H1 (cell line): ENCODE data around the gene KLHL3. TPM values are rescaled to one million over a fixed set of nuclear protein-coding genes. Genes with fewer than 3 reads are reported as not detected.

Source experiments
- CTCF ChIA-PET: fragments of 300-600 bp; sonication (Branson Sonifier 250); formaldehyde crosslinking; loops from one replicate; lab custom pipeline; 2021; ENCODE audit not compliant: partially characterized antibody; lab: Charles Lee
- POLR2A ChIA-PET: fragments of 300-600 bp; sonication (Branson Sonifier 250); formaldehyde crosslinking; loops from one replicate; lab custom pipeline; 2021; ENCODE audit warnings: inconsistent platforms; ENCODE audit not compliant: partially characterized antibody; lab: Charles Lee
- DNase-seq, 2 experiments: peaks; one replicate each; pipeline versions ENCODE4 v3.0.0 to v3.0.0-alpha.2; 2010 to 2022; ENCODE audit warnings: low spot score in 2 of 2, low read depth in 1 of 2, mixed read lengths in 1 of 2
- FAIRE-seq: peaks from 2 replicates; lab custom pipeline; 2011; peaks lifted over from hg19 to GRCh38; lab: Jason Lieb, UNC
- H2AFZ ChIP-seq: 2 replicates; pipeline ENCODE4 v1.8.1; 2012; ENCODE audit warnings: low read length, inconsistent platforms
- H2AK5ac ChIP-seq: 2 replicates; pipeline ENCODE4 v1.6.1; 2013; ENCODE audit warnings: low read depth, low read length
- H2BK120ac ChIP-seq: replicated peaks from 2 replicates; pipeline ENCODE3; 2013; ENCODE audit warnings: low read depth, low read length, inconsistent platforms
- H2BK12ac ChIP-seq: 2 replicates; pipeline ENCODE4 v1.6.1; 2013; ENCODE audit warnings: low read depth, low read length
- H2BK15ac ChIP-seq: 2 replicates; pipeline ENCODE4 v1.6.1; 2013; ENCODE audit warnings: low read length
- H2BK20ac ChIP-seq: 2 replicates; pipeline ENCODE4 v1.6.1; 2013; ENCODE audit warnings: low read length
- H2BK5ac ChIP-seq: 2 replicates; pipeline ENCODE4 v1.6.1; 2013; ENCODE audit warnings: low read depth, low read length
- H3K14ac ChIP-seq: 2 replicates; pipeline ENCODE4 v1.6.1; 2013; ENCODE audit warnings: inconsistent platforms; ENCODE audit not compliant: insufficient read length
- H3K18ac ChIP-seq: 2 replicates; pipeline ENCODE4 v1.6.1; 2013; ENCODE audit warnings: low read length; ENCODE audit errors: extremely low read depth
- H3K23ac ChIP-seq: 2 replicates; pipeline ENCODE4 v1.6.1; 2013; ENCODE audit warnings: inconsistent platforms; ENCODE audit not compliant: insufficient read length
- H3K23me2 ChIP-seq: 2 replicates; pipeline ENCODE4 v1.6.1; 2013; ENCODE audit warnings: low read depth, low read length
- H3K27ac ChIP-seq: 2 replicates; pipeline ENCODE4 v1.6.1; 2011; ENCODE audit warnings: low read depth, low read length, inconsistent platforms
- H3K27me3 ChIP-seq, 4 experiments: replicated peaks in 1 of 4; 1 replicate in 1 of 4; 2 replicates in 3 of 4; pipeline versions ENCODE4 v1.6.1 to v1.8.1; 2011 to 2013; ENCODE audit warnings: low read length in 3 of 4, mild to moderate bottlenecking in 3 of 4, inconsistent platforms in 2 of 4, mixed read lengths in 2 of 4, moderate library complexity in 1 of 4; ENCODE audit not compliant: control insufficient read depth in 3 of 4, insufficient read depth in 3 of 4; ENCODE audit errors: extremely low read depth in 1 of 4
- H3K36me3 ChIP-seq, 4 experiments: 2 replicates each; pipeline versions ENCODE4 v1.6.1 to v1.8.1; 2011 to 2013; ENCODE audit warnings: mild to moderate bottlenecking in 4 of 4, low read length in 3 of 4, moderate library complexity in 2 of 4, control low read depth in 1 of 4, inconsistent platforms in 1 of 4; ENCODE audit not compliant: insufficient read depth in 4 of 4, control insufficient read depth in 2 of 4
- H3K4ac ChIP-seq: replicated peaks from 2 replicates; pipeline ENCODE3; 2013; ENCODE audit warnings: low read length, low read depth, mixed read lengths, inconsistent platforms; ENCODE audit not compliant: insufficient read length
- H3K4me1 ChIP-seq, 4 experiments: replicated peaks in 1 of 4; 1 replicate in 1 of 4; 2 replicates in 3 of 4; pipeline versions ENCODE4 v1.6.1 to v1.8.1; 2011 to 2013; ENCODE audit warnings: low read length in 3 of 4, inconsistent platforms in 2 of 4, mixed read lengths in 1 of 4; ENCODE audit not compliant: insufficient read depth in 4 of 4, control insufficient read depth in 3 of 4
- H3K4me2 ChIP-seq, 2 experiments: 2 replicates each; pipeline versions ENCODE4 v1.6.1 to v1.8.1; 2011 to 2013; ENCODE audit warnings: low read depth in 2 of 2, low read length in 2 of 2, control low read depth in 1 of 2, inconsistent platforms in 1 of 2, mild to moderate bottlenecking in 1 of 2; ENCODE audit not compliant: insufficient read depth in 1 of 2
- H3K4me3 ChIP-seq, 4 experiments: fragments of 200-600, 300-600 bp in 1 of 4; sonication (generic), shearing (Covaris generic), sonication (Bioruptor Twin) in 1 of 4; 2 replicates each; pipeline versions ENCODE4 v1.5.1 to v1.8.1; 2011 to 2016; ENCODE audit warnings: low read length in 4 of 4, low read depth in 3 of 4, control low read depth in 2 of 4, inconsistent platforms in 2 of 4, mild to moderate bottlenecking in 2 of 4, mixed read lengths in 1 of 4, moderate library complexity in 1 of 4; ENCODE audit not compliant: insufficient read depth in 2 of 4; ENCODE audit errors: extremely low read depth in 1 of 4
- H3K56ac ChIP-seq: replicated peaks from 2 replicates; pipeline ENCODE3; 2013; ENCODE audit warnings: low read depth, mild to moderate bottlenecking, mixed read lengths, low read length, inconsistent platforms; ENCODE audit not compliant: insufficient read length
- H3K79me1 ChIP-seq: 2 replicates; pipeline ENCODE4 v1.6.1; 2013; ENCODE audit warnings: low read depth, low read length, control low read depth
- H3K79me2 ChIP-seq, 2 experiments: 2 replicates each; pipeline versions ENCODE4 v1.6.1 to v1.8.1; 2012 to 2013; ENCODE audit warnings: low read length in 2 of 2, mild to moderate bottlenecking in 2 of 2, inconsistent platforms in 1 of 2; ENCODE audit not compliant: insufficient read depth in 2 of 2, control insufficient read depth in 1 of 2
- H3K9ac ChIP-seq, 4 experiments: replicated peaks in 1 of 4; 1 replicate in 1 of 4; 2 replicates in 3 of 4; pipeline versions ENCODE4 v1.6.1 to v1.8.1; 2011 to 2013; ENCODE audit warnings: low read depth in 3 of 4, low read length in 3 of 4, control low read depth in 2 of 4, mild to moderate bottlenecking in 2 of 4, moderate library complexity in 2 of 4, inconsistent platforms in 1 of 4; ENCODE audit errors: extremely low read depth in 1 of 4
- H3K9me3 ChIP-seq, 2 experiments: 2 replicates each; pipeline versions ENCODE4 v1.6.1 to v1.8.1; 2012 to 2013; ENCODE audit warnings: mild to moderate bottlenecking in 2 of 2, moderate library complexity in 2 of 2, control low read depth in 1 of 2, inconsistent platforms in 1 of 2, low read depth in 1 of 2, low read length in 1 of 2, mixed read lengths in 1 of 2; ENCODE audit not compliant: insufficient read depth in 2 of 2
- H4K20me1 ChIP-seq, 2 experiments: replicated peaks in 1 of 2; 2 replicates each; pipeline versions ENCODE3 to v1.8.1; 2011 to 2013; ENCODE audit warnings: inconsistent platforms in 2 of 2, low read length in 2 of 2, mild to moderate bottlenecking in 1 of 2; ENCODE audit not compliant: insufficient read depth in 2 of 2, control insufficient read depth in 1 of 2
- H4K5ac ChIP-seq: 2 replicates; pipeline ENCODE4 v1.6.1; 2013; ENCODE audit warnings: low read length, low read depth, mixed read lengths, inconsistent platforms; ENCODE audit not compliant: insufficient read length
- H4K8ac ChIP-seq: 2 replicates; pipeline ENCODE4 v1.8.0; 2013; ENCODE audit warnings: mild to moderate bottlenecking, moderate library complexity, low read length, inconsistent platforms; ENCODE audit not compliant: insufficient read depth; ENCODE audit errors: extremely low read depth
- H4K91ac ChIP-seq: replicated peaks from 2 replicates; pipeline ENCODE3; 2013; ENCODE audit warnings: low read length, mixed read lengths, inconsistent platforms; ENCODE audit not compliant: insufficient read length
- ASH2L ChIP-seq: fragments of 200-600, 300-600 bp; sonication (generic); IDR thresholded peaks from one replicate; pipeline ENCODE4 v1.7.1; 2017; ENCODE audit warnings: low read length
- CREB1 ChIP-seq: IDR thresholded peaks from 2 replicates; pipeline ENCODE4 v1.6.1; 2012; ENCODE audit warnings: inconsistent platforms
- EZH2 ChIP-seq: fragments of 200-600 bp; sonication (generic); IDR thresholded peaks from 2 replicates; pipeline ENCODE4 v1.7.1; 2012; ENCODE audit warnings: low read depth, mild to moderate bottlenecking, moderate library complexity, low read length, inconsistent platforms; ENCODE audit not compliant: severe bottlenecking
- RFX5 ChIP-seq: IDR thresholded peaks from 2 replicates; pipeline ENCODE4 v1.6.1; 2011; ENCODE audit warnings: low read depth, low read length, improper control_type of control experiment, borderline replicate concordance
- WGBS, 2 experiments: shearing (Covaris generic) in 1 of 2; methylation state at CpG; one replicate each; pipeline versions ENCODE4 v1.1.6 to v1.1.7; 2013 to 2015; ENCODE audit warnings: low lambda C conversion rate in 2 of 2, mixed read lengths in 2 of 2, inconsistent platforms in 1 of 2, low coverage in 1 of 2, missing lambda C conversion rate in 1 of 2; ENCODE audit not compliant: insufficient replicate concordance in 2 of 2, insufficient coverage in 1 of 2, insufficient read length in 1 of 2; ENCODE audit errors: extremely low coverage in 1 of 2, missing lambda C conversion rate in 1 of 2; 5-methylcytosine and 5-hydroxymethylcytosine counted together
- polyA plus RNA-seq, 7 experiments: library from polyadenylated mRNA; depleted of rRNA in 3 of 7; stranded (reverse) in 5 of 7; unstranded in 2 of 7; fragments of >200 nt in 5 of 7; fragments of 200-250 nt in 2 of 7; gene quantifications; 1 replicate in 5 of 7; 2 replicates in 1 of 7; 4 replicates in 1 of 7; pipeline versions ENCODE4 v1.2.1 to v1.2.3, GENCODE V29; 2011 to 2013; ENCODE audit warnings: missing spikeins in 2 of 7, mixed read lengths in 2 of 7
- total RNA-seq: library from RNA; stranded (reverse); fragmentation: NEBNext Ultra II Directional; extraction: Animal tissue kit (Norgen Biotek cat#: 25700); gene quantifications from 2 replicates; pipeline ENCODE4 v1.2.1, GENCODE V29; 2021
- TF ChIP-seq, protein P1 (sequence below), 3 experiments: IDR thresholded peaks; 1 replicate in 2 of 3; 2 replicates in 1 of 3; pipeline versions ENCODE4 v1.5.1 to v1.6.1; 2011; ENCODE audit warnings: low read length in 3 of 3, mild to moderate bottlenecking in 3 of 3, inconsistent platforms in 2 of 3, low read depth in 1 of 3, moderate library complexity in 1 of 3; ENCODE audit not compliant: insufficient read depth in 1 of 3; ENCODE audit errors: control extremely low read depth in 1 of 3

KLHL3 gene
- total and polyA plus RNA-seq, 2 of the 8 experiments (the other 6 are each of a cell fraction or from before 2014, with no cell fraction given): 7.4 to 13.7 TPM

DNA sequence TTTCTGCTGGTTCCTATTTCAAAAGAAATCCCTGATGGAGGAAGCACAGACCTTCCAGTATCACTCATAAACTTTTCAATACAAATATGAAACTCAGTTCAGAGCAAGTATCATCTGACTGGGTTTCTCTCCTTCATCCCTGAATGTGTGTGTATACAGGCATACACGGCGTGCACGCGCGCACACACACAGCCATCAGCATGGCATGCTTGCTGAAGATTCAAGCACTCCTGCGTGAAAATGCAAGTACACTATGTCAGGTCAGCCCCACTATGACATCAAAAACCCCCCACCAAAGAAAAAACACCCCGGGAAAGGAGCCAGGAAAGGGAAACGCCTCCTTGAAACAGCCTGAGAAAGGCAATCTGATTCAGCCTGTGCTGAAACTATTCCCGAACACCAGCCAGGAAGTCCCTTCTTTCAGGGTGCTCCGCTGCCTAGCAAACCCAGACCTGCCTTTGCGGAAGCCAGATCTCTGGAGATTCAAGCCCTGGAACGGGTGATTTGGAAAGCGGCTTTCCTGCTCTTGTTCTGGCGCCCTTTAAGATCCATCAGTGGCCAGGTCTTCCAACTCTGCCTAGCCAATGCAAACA, 831 bp downstream of the KLHL3 start:
- Histone ChIP-seq H3K23me2 (peaks cover 12% of the 10 kb centered on the region; the same call in 1 of the 2 replicates), H2BK120ac (no peak overlapping the region), H4K8ac (0 out of 2 replicates have a peak overlapping the region, but pooled peaks have one; percentile 53), H3K9me3 (no peaks in the 10 kb centered on the region), H3K4me3 (peak overlapping the region; percentile 67 to 90 (median 72)), H4K20me1 (no peaks in the 10 kb centered on the region), H3K4me1 (peaks cover 3 to 14% (median 6%) of the 10 kb centered on the region in 4 experiments; a peak in 5 of 7 replicates), H4K91ac (peak overlapping the region; percentile 0), H4K5ac (peak overlapping the region; percentile 26), H2AFZ (peak overlapping the region; percentile 84), H3K9ac (peak overlapping the region in 3 of 4 experiments; percentile 56 to 85 (median 69); a peak in 6 of 7 replicates), H3K14ac (no peak overlapping the region), H2BK5ac (peak overlapping the region; percentile 25), H3K56ac (peak overlapping the region; percentile 22), H3K79me2 (peaks cover 6 to 36% of the 10 kb centered on the region in 2 experiments; a peak in 3 of 4 replicates), H2BK15ac (peak overlapping the region; percentile 13; the same call in 1 of the 2 replicates), H3K18ac (peak overlapping the region; percentile 84), H3K79me1 (peaks cover 6% of the 10 kb centered on the region), H3K27me3 (no peaks in the 10 kb centered on the region), H2BK20ac (no peak overlapping the region), H3K23ac (no peak overlapping the region), H2AK5ac (no peak overlapping the region), H2BK12ac (peak overlapping the region; percentile 3; the same call in 1 of the 2 replicates), H3K36me3 (no peaks in the 10 kb centered on the region), H3K4me2 (peak overlapping the region; percentile 95 to 96), H3K4ac (no peak overlapping the region), H3K27ac (peak overlapping the region; percentile 63)
- WGBS, 2 experiments: 9% methylated on average over 14 of the region's 14 CpGs; no CpG with 5 or more reads in 1 of the 2 experiments
- CTCF ChIA-PET: interaction anchor here (0.7 to 2.5 kb wide), 18 partner anchors 8 to 127 kb away, joined by 3 to 29 read pairs (median 6); no protein-coding TSS in a partner anchor
- TF ChIP-seq EZH2 (peak; percentile 24), ASH2L (no peak), CREB1 (no peak), RFX5 (no peak)
- TF ChIP-seq, protein P1, sequence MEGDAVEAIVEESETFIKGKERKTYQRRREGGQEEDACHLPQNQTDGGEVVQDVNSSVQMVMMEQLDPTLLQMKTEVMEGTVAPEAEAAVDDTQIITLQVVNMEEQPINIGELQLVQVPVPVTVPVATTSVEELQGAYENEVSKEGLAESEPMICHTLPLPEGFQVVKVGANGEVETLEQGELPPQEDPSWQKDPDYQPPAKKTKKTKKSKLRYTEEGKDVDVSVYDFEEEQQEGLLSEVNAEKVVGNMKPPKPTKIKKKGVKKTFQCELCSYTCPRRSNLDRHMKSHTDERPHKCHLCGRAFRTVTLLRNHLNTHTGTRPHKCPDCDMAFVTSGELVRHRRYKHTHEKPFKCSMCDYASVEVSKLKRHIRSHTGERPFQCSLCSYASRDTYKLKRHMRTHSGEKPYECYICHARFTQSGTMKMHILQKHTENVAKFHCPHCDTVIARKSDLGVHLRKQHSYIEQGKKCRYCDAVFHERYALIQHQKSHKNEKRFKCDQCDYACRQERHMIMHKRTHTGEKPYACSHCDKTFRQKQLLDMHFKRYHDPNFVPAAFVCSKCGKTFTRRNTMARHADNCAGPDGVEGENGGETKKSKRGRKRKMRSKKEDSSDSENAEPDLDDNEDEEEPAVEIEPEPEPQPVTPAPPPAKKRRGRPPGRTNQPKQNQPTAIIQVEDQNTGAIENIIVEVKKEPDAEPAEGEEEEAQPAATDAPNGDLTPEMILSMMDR (IDR thresholded peaks at IDR 0.05; ENCODE audit: control extremely low read depth in 1 of 3, insufficient read depth in 1 of 3, low read depth in 1 of 3, low read length in 3 of 3): no peak
- DNase-seq: no peak
- POLR2A ChIA-PET: interaction anchor here (0.9 to 3.2 kb wide), 8 partner anchors 11 to 105 kb away, joined by 3 to 43 read pairs (median 3); partner anchors contain the start of gene HNRNPA0
- FAIRE-seq: peak; percentile 42
